ELF-1 (cell line): ENCODE measurements around the gene RUNX2.

Experiments used
- DNase-seq: peaks from one replicate; pipeline ENCODE4 v3.0.0-alpha.2; 2016; ENCODE audit warnings: low read depth, low spot score

The RUNX2 gene

GRCh38 chr6:45586216-45587171 lies 258.4 kb downstream of the RUNX2 start:
- DNase-seq: no peak

GRCh38 chr6:45587229-45588060 lies 259.3 kb downstream of the RUNX2 start:
- DNase-seq: no peak

GRCh38 chr6:45589367-45589766 lies 261.2 kb downstream of the RUNX2 start:
- DNase-seq: no peak

- DNase-seq: no peak
Measured at GRCh38 chr6:45590226-45590625, 262.1 kb downstream of the RUNX2 start.

GRCh38 chr6:45590696-45591184 lies 262.6 kb downstream of the RUNX2 start:
- DNase-seq: no peak

GRCh38 chr6:45591306-45591705 lies 263.2 kb downstream of the RUNX2 start:
- no peak for DNase-seq

- no peak for DNase-seq
Measured at GRCh38 chr6:45591890-45592289, 263.8 kb downstream of the RUNX2 start.

GRCh38 chr6:45592991-45593390 lies 264.9 kb downstream of the RUNX2 start:
- DNase-seq: no peak

GRCh38 chr6:45595010-45595851 lies 267.1 kb downstream of the RUNX2 start:
- no peak for DNase-seq

GRCh38 chr6:45597424-45597823 lies 269.3 kb downstream of the RUNX2 start:
- DNase-seq: no peak

GRCh38 chr6:45599053-45599452 lies 270.9 kb downstream of the RUNX2 start:
- no peak for DNase-seq

GRCh38 chr6:45605971-45606370 lies 277.8 kb downstream of the RUNX2 start:
- DNase-seq: no peak

GRCh38 chr6:45606831-45607400 lies 278.8 kb downstream of the RUNX2 start:
- DNase-seq: no peak

- no peak for DNase-seq
Measured at GRCh38 chr6:45607798-45608197, 279.7 kb downstream of the RUNX2 start.

- DNase-seq: peak; percentile 20
Measured at GRCh38 chr6:45608252-45608913, 280.3 kb downstream of the RUNX2 start.

- DNase-seq: no peak
Measured at GRCh38 chr6:45609141-45609638, 281.1 kb downstream of the RUNX2 start.

GRCh38 chr6:45610374-45610773 lies 282.2 kb downstream of the RUNX2 start:
- no peak for DNase-seq

- no peak for DNase-seq
Measured at GRCh38 chr6:45610832-45611231, 282.7 kb downstream of the RUNX2 start.

- DNase-seq: no peak
Measured at GRCh38 chr6:45611491-45611890, 283.4 kb downstream of the RUNX2 start.

- DNase-seq: peak; percentile 14
Measured at GRCh38 chr6:45613656-45614055, 285.5 kb downstream of the RUNX2 start.
